Heart right ventricle (tissue), 16 donors: ENCODE results near the gene ZNF586. TPM values are rescaled to one million over a fixed set of nuclear protein-coding genes. Genes with fewer than 3 reads are reported as not detected.
A peak's percentile ranks its signal among the peaks of the same experiment; 100 is the strongest.
"Not testable (repeated sequence)": the region's sequence is repeated elsewhere in the genome, so short reads cannot be mapped to it uniquely, and the experiment has no call there.

Experiments
- ATAC-seq, 8 donors: fragments of 200-7000 bp; cut with Tn5 transposase; one replicate each; pipeline ENCODE4 v1.9.1; 2020; ENCODE audit warnings: mild to moderate bottlenecking in 8 of 8, moderate library complexity in 8 of 8, moderate number of reproducible peaks in 1 of 8
- DNase-seq, 2 donors: peaks; one replicate each; pipeline ENCODE4 v3.0.0-alpha.2; 2020
- H3K27ac ChIP-seq, 10 donors: fragments of 200-600 bp; sonication (generic) in 2 of 10; one replicate each; pipeline versions ENCODE4 v1.5.0 to v1.8.0; 2020 to 2022; ENCODE audit warnings: mild to moderate bottlenecking in 3 of 10
- H3K27me3 ChIP-seq, 7 donors: fragments of 200-600 bp; one replicate each; pipeline ENCODE4 v1.8.0; 2021 to 2022; ENCODE audit warnings: mild to moderate bottlenecking in 2 of 7
- H3K36me3 ChIP-seq, 9 donors: fragments of 200-600 bp; sonication (generic) in 1 of 9; one replicate each; pipeline versions ENCODE4 v1.5.0 to v1.8.0; 2020 to 2022; ENCODE audit warnings: mild to moderate bottlenecking in 2 of 9
- H3K4me1 ChIP-seq, 9 donors: fragments of 200-600 bp; sonication (generic) in 1 of 9; one replicate each; pipeline versions ENCODE4 v1.5.0 to v1.8.0; 2020 to 2022; ENCODE audit warnings: mild to moderate bottlenecking in 4 of 9
- H3K4me3 ChIP-seq, 10 donors: fragments of 200-600 bp; sonication (generic) in 2 of 10; one replicate each; pipeline versions ENCODE4 v1.5.0 to v1.8.0; 2020 to 2022; ENCODE audit warnings: mild to moderate bottlenecking in 7 of 10, moderate library complexity in 2 of 10
- H3K9me3 ChIP-seq, 11 donors: fragments of 200-600 bp in 10 of 11; sonication (generic) in 2 of 11; one replicate each; pipeline versions ENCODE4 v1.5.0 to v1.8.0; 2013 to 2022; ENCODE audit warnings: mild to moderate bottlenecking in 2 of 11, control low read depth in 1 of 11, moderate library complexity in 1 of 11
- CTCF ChIP-seq, 9 donors: fragments of 200-600 bp; sonication (generic) in 2 of 9; IDR thresholded peaks; one replicate each; pipeline versions ENCODE4 v1.5.0 to v1.8.0; 2021 to 2022; ENCODE audit warnings: antibody characterized with exemption in 9 of 9, mild to moderate bottlenecking in 5 of 9, moderate library complexity in 1 of 9
- whole genome bisulfite sequencing, 2 donors: extraction: QIAGEN DNeasy Blood & Tissue Kit; methylation state at CpG; one replicate each; pipeline ENCODE4 v1.1.7; 2013; ENCODE audit warnings: inconsistent platforms in 1 of 2; 5-methylcytosine and 5-hydroxymethylcytosine counted together
- intact Hi-C, 10 donors: fragments of 100-400 bp; cut with DNase I; formaldehyde crosslinking; loops; one replicate each; pipeline versions ENCODE4 v1.11.1 to v1.14.2; 2022
- polyA plus RNA-seq, 2 donors: library from polyadenylated mRNA; stranded (reverse); fragments of 200-250 nt; gene quantifications; one replicate each; pipeline ENCODE4 v1.2.3, GENCODE V29; 2013
- total RNA-seq, 10 donors: library from RNA; stranded (reverse); fragmentation: NEBNext Ultra II Directional in 3 of 10; extraction: Animal tissue kit (Norgen Biotek cat#: 25700) in 3 of 10; gene quantifications; one replicate each; pipeline versions ENCODE4 v1.2.1 to v1.2.4, GENCODE V29; 2021 to 2023
- donor health status: Arrhythmogenic right ventricular cardiomyopathy.
- donor health status: ischemic (EF 13 %, LVEDD 7.1; RV severe dilation, severe dysfunction).
- donor health status: healthy with polysubstance abuse.
- donor health status: DM: no; HTN: yes; CAD: no.
- donor health status: DM: no; HTN: no; CAD: no.
- donor health status: ischemic (EF 25% LVEDD 6.9; RV normal size, moderate dysfunction).
- donor health status: ischemic (EF 25% LVEDD 5.7; RV mildly dilated, moderate dysfunction).
- donor health status: healthy.
- donor health status: DM: yes; HTN: yes; CAD: no.
- donor health status: Ischemic cardiomyopathy.
- donor health status: ischemic (EF 35%, LVEDD 5.7; RV mildly dilated, moderate dysfunction).
- donor health status: nonischemic (EF 11% LVEDD 7.7; RV severe dilation, severe dysfunction).
- donor health status: DM: yes; HTN: yes; CAD: no.
- donor health status: PGD.
- donor health status: ischemic (EF 29% LVEDD 5.4; RV normal size, mild dysfunction).
- donor health status: nonischemic (EF 23%, LVEDD 6.1; RV moderate dilation, normal function).

The ZNF586 gene
- total and polyA plus RNA-seq, 12 donors = 6.7 to 14.4 (median 10.0) TPM

GRCh38 chr19:57818378-57818777 lies 48.9 kb downstream of the ZNF586 start:
- ATAC-seq (no peak), DNase-seq (no peak)
- intact Hi-C loops = loop anchor here in 1 of 10 donors (5.0 kb wide), 1 partner anchor 71 kb away; the partner anchor contains the start of gene ZNF776
- TF ChIP-seq CTCF (IDR thresholded peaks at IDR 0.05) = no peak
- WGBS, 2 donors = 84 to 93% methylated on average over 7 of the region's 7 CpGs
- Histone ChIP-seq H3K27ac (no peak overlapping the region), H3K36me3 (peaks cover 0 to 9% (median 0%) of the 10 kb centered on the region in 9 donors), H3K4me3 (peak overlapping the region in 1 of 10 donors; percentile 86), H3K27me3 (no peaks in the 10 kb centered on the region), H3K4me1 (peaks cover 4 to 55% (median 32%) of the 10 kb centered on the region in 9 donors), H3K9me3 (no peaks in the 10 kb centered on the region)

GRCh38 chr19:57819475-57820148 lies 50.1 kb downstream of the ZNF586 start:
- WGBS, 2 donors = 0% methylated on average over 44 of the region's 44 CpGs
- peak in 2 of 9 donors; percentile 31 to 34 for TF ChIP-seq CTCF (IDR thresholded peaks at IDR 0.05)
- H3K4me3 ChIP-seq = peak overlapping the region; percentile 62 to 92 (median 80)
- peak; percentile 83 to 91 (median 90) for ATAC-seq
- H3K27me3 ChIP-seq = no peaks in the 10 kb centered on the region
- DNase-seq = peak; percentile 64 to 90
- peaks cover 0 to 19% (median 0%) of the 10 kb centered on the region in 9 donors for H3K36me3 ChIP-seq
- peaks cover 4 to 52% (median 23%) of the 10 kb centered on the region in 9 donors for H3K4me1 ChIP-seq
- intact Hi-C loops = loop anchor here in 1 of 10 donors (5.0 kb wide), 1 partner anchor 72 kb away; the partner anchor contains the start of gene ZNF776
- peak overlapping the region in 9 of 10 donors; percentile 59 to 89 (median 82) for H3K27ac ChIP-seq
- H3K9me3 ChIP-seq = no peaks in the 10 kb centered on the region

- H3K27ac ChIP-seq = peak overlapping the region in 5 of 10 donors; percentile 59 to 88 (median 83)
- TF ChIP-seq CTCF (IDR thresholded peaks at IDR 0.05) = no peak
- H3K4me1 ChIP-seq = peaks cover 2 to 45% (median 19%) of the 10 kb centered on the region in 9 donors
- peaks cover 0 to 26% (median 0%) of the 10 kb centered on the region in 9 donors for H3K36me3 ChIP-seq
- DNase-seq (no peak), ATAC-seq (no peak)
- no peaks in the 10 kb centered on the region for H3K9me3 ChIP-seq
- H3K4me3 ChIP-seq = peak overlapping the region; percentile 62 to 92 (median 80)
- intact Hi-C loops = no loop called here
- H3K27me3 ChIP-seq = no peaks in the 10 kb centered on the region
- 70 to 71% methylated on average over 6 of the region's 6 CpGs for WGBS, 2 donors
Observed at GRCh38 chr19:57820599-57820998, 51.1 kb downstream of the ZNF586 start.

GRCh38 chr19:57821095-57821494 lies 51.6 kb downstream of the ZNF586 start:
- H3K4me3 ChIP-seq, H3K9me3 ChIP-seq, H3K27ac ChIP-seq, ATAC-seq, intact Hi-C loops, H3K27me3 ChIP-seq, DNase-seq: not testable (repeated sequence)
- H3K4me1 ChIP-seq = peaks cover 2 to 45% (median 19%) of the 10 kb centered on the region in 9 donors
- H3K36me3 ChIP-seq = peaks cover 0 to 26% (median 0%) of the 10 kb centered on the region in 9 donors
- 34 to 61% methylated on average over 2 of the region's 3 CpGs for WGBS, 2 donors

- H3K27ac ChIP-seq, H3K4me3 ChIP-seq, H3K9me3 ChIP-seq, intact Hi-C loops, DNase-seq, ATAC-seq, H3K27me3 ChIP-seq: not testable (repeated sequence)
- WGBS, 2 donors = 93 to 95% methylated on average over 2 to 3 of the region's 3 CpGs
- peaks cover 0 to 30% (median 0%) of the 10 kb centered on the region in 9 donors for H3K36me3 ChIP-seq
- H3K4me1 ChIP-seq = peaks cover 2 to 45% (median 19%) of the 10 kb centered on the region in 9 donors
Observed at GRCh38 chr19:57821501-57821900, 52.0 kb downstream of the ZNF586 start.

GRCh38 chr19:57823155-57823554 lies 53.7 kb downstream of the ZNF586 start:
- H3K9me3 ChIP-seq, H3K27me3 ChIP-seq, ATAC-seq, H3K4me3 ChIP-seq, H3K27ac ChIP-seq, intact Hi-C loops, DNase-seq: not testable (repeated sequence)
- H3K4me1 ChIP-seq = peaks cover 2 to 45% (median 19%) of the 10 kb centered on the region in 9 donors
- WGBS, 2 donors = 73 to 74% methylated on average over 2 of the region's 2 CpGs
- peaks cover 0 to 35% (median 0%) of the 10 kb centered on the region in 9 donors for H3K36me3 ChIP-seq

GRCh38 chr19:57823608-57824007 lies 54.1 kb downstream of the ZNF586 start:
- H3K27ac ChIP-seq, intact Hi-C loops: not testable (repeated sequence)
- 78 to 83% methylated on average over 4 of the region's 4 CpGs for WGBS, 2 donors

More at GRCh38 chr19:57823608-57824007, 54.1 kb downstream of the ZNF586 start:
- Histone ChIP-seq H3K36me3 (peaks cover 0 to 35% (median 0%) of the 10 kb centered on the region in 9 donors), H3K4me1 (peaks cover 2 to 48% (median 17%) of the 10 kb centered on the region in 9 donors)
- ATAC-seq, H3K27me3 ChIP-seq, H3K4me3 ChIP-seq, H3K9me3 ChIP-seq, DNase-seq: not testable (repeated sequence)
